GM12878 (cell line): Measurements from ENCODE around the gene LEKR1. TPM values are rescaled to one million over a fixed set of nuclear protein-coding genes. Genes with fewer than 3 reads are reported as not detected.

Experiments used
- ATAC-seq: fragments of 200-7000 bp; cut with Tn5 transposase; 3 replicates; pipeline ENCODE4 v1.9.1; 2020; ENCODE audit warnings: mild to moderate bottlenecking, moderate library complexity
- BruUV-seq: library from RNA; stranded (reverse); fragments of 400-500 nt; replicated peaks from 2 replicates; lab custom pipeline; 2021; lab: Mats Ljungman, UMichigan
- CTCF ChIA-PET: fragments of 300-600 bp; sonication (Branson Sonifier 250); formaldehyde crosslinking; extraction: SDS; loops from one replicate; lab custom pipeline; 2021; ENCODE audit warnings: inconsistent platforms; lab: Yijun Ruan, JAX
- POLR2A ChIA-PET: fragments of 350-600 bp; formaldehyde crosslinking; extraction: SDS; loops from one replicate; lab custom pipeline; 2021; ENCODE audit warnings: inconsistent platforms; lab: Charles Lee
- RAD21 ChIA-PET: fragments of 300-600 bp; sonication (Branson Sonifier 250); formaldehyde crosslinking; loops from one replicate; lab custom pipeline; 2023; ENCODE audit warnings: antibody characterized with exemption; ENCODE audit not compliant: unreplicated experiment; lab: Charles Lee
- SMC1A ChIA-PET: fragments of 300-600 bp; sonication (Branson Sonifier 250); formaldehyde crosslinking; loops from one replicate; lab custom pipeline; 2023; ENCODE audit not compliant: unreplicated experiment, uncharacterized antibody; lab: Charles Lee
- DNase-seq: peaks from one replicate; pipeline ENCODE4 v3.0.0-alpha.2; 2011; ENCODE audit warnings: low read depth, low spot score
- FAIRE-seq: peaks from 3 replicates; lab custom pipeline; 2011; peaks lifted over from hg19 to GRCh38; lab: Jason Lieb, UNC
- H2AFZ ChIP-seq: 2 replicates; pipeline ENCODE4 v1.6.0; 2011; ENCODE audit warnings: low read depth, low read length, control low read depth; ENCODE audit not compliant: control insufficient read depth
- H3K27ac ChIP-seq: 2 replicates; pipeline ENCODE4 v1.5.1; 2011; ENCODE audit warnings: control low read depth; ENCODE audit not compliant: control insufficient read depth, insufficient read depth
- H3K27me3 ChIP-seq, 2 experiments: replicated peaks in 1 of 2; 2 replicates each; pipeline versions ENCODE4 v1.6.0 to v1.6.1; 2011; ENCODE audit warnings: low read length in 1 of 2; ENCODE audit not compliant: control insufficient read depth in 2 of 2, insufficient read depth in 2 of 2
- H3K36me3 ChIP-seq, 2 experiments: 2 replicates each; pipeline ENCODE4 v1.5.1; 2011; ENCODE audit warnings: low read length in 1 of 2; ENCODE audit not compliant: control insufficient read depth in 2 of 2, insufficient read depth in 2 of 2
- H3K4me1 ChIP-seq: 2 replicates; pipeline ENCODE4 v1.6.1; 2011; ENCODE audit warnings: mild to moderate bottlenecking, low read length, moderate library complexity, mixed read lengths; ENCODE audit not compliant: control insufficient read depth, insufficient read depth
- H3K4me2 ChIP-seq: 2 replicates; pipeline ENCODE4 v1.6.0; 2011; ENCODE audit warnings: control low read depth; ENCODE audit not compliant: control insufficient read depth, insufficient read depth
- H3K4me3 ChIP-seq: fragments of 200-600 bp; sonication (generic); 2 replicates; pipeline ENCODE4 v1.5.1; 2016
- H3K79me2 ChIP-seq: 2 replicates; pipeline ENCODE4 v1.6.0; 2011; ENCODE audit warnings: low read length; ENCODE audit not compliant: control insufficient read depth, insufficient read depth
- H3K9ac ChIP-seq: 2 replicates; pipeline ENCODE4 v1.8.0; 2011; ENCODE audit warnings: low read length, control low read depth, mixed read lengths; ENCODE audit not compliant: control insufficient read depth, insufficient read depth
- H3K9me3 ChIP-seq: replicated peaks from 3 replicates; pipeline ENCODE4 v1.5.1; 2011; ENCODE audit warnings: mild to moderate bottlenecking, low read length; ENCODE audit not compliant: control insufficient read depth, insufficient read depth
- H4K20me1 ChIP-seq: 2 replicates; pipeline ENCODE4 v1.6.0; 2011; ENCODE audit not compliant: control insufficient read depth, insufficient read depth
- ATF2 ChIP-seq: IDR thresholded peaks from 2 replicates; pipeline ENCODE4 v1.6.1; 2012; ENCODE audit warnings: low read length, inconsistent platforms
- CBX3 ChIP-seq: fragments of 200-600 bp; sonication (generic); IDR thresholded peaks from 2 replicates; pipeline ENCODE4 v1.6.1; 2016; ENCODE audit warnings: low read depth, borderline replicate concordance
- EZH2 ChIP-seq: IDR thresholded peaks from 2 replicates; pipeline ENCODE4 v1.6.1; 2012; ENCODE audit warnings: low read depth, mild to moderate bottlenecking, control low read depth, inconsistent platforms, low read length, borderline replicate concordance; ENCODE audit not compliant: control insufficient read depth
- HDAC2 ChIP-seq: fragments of 200-600 bp; sonication (generic); IDR thresholded peaks from 2 replicates; pipeline ENCODE4 v1.6.1; 2017
- JUNB ChIP-seq: IDR thresholded peaks from 2 replicates; pipeline ENCODE4 v1.6.1; 2016; ENCODE audit warnings: antibody characterized with exemption, mild to moderate bottlenecking
- KLF5 ChIP-seq: fragments of 450-650 bp; IDR thresholded peaks from 2 replicates; pipeline ENCODE4 v1.6.1; 2014; ENCODE audit warnings: mild to moderate bottlenecking; ENCODE audit not compliant: partially characterized antibody
- MEF2B ChIP-seq: fragments of 450-650 bp; IDR thresholded peaks from 2 replicates; pipeline ENCODE4 v1.6.1; 2018; ENCODE audit warnings: mild to moderate bottlenecking, moderate library complexity; ENCODE audit not compliant: partially characterized antibody, poor library complexity, severe bottlenecking
- NKRF ChIP-seq: fragments of 450-650 bp; conservative IDR thresholded peaks from 2 replicates; pipeline ENCODE4 v1.6.1; 2017; ENCODE audit warnings: mild to moderate bottlenecking, moderate library complexity
- RFX5 ChIP-seq: IDR thresholded peaks from 2 replicates; pipeline ENCODE4 v1.6.1; 2011; ENCODE audit warnings: low read depth, low read length, improper control_type of control experiment
- SIX5 ChIP-seq: IDR thresholded peaks from 2 replicates; pipeline ENCODE4 v1.6.1; 2011; ENCODE audit warnings: mild to moderate bottlenecking, low read depth, low read length, moderate library complexity; ENCODE audit not compliant: severe bottlenecking
- SMC3 ChIP-seq: IDR thresholded peaks from 2 replicates; pipeline ENCODE4 v1.6.1; 2011; ENCODE audit warnings: low read length, improper control_type of control experiment, borderline replicate concordance
- TARDBP ChIP-seq: IDR thresholded peaks from 2 replicates; pipeline ENCODE4 v1.6.1; 2016; ENCODE audit warnings: borderline replicate concordance
- TCF12 ChIP-seq: IDR thresholded peaks from 2 replicates; pipeline ENCODE4 v1.6.1; 2011; ENCODE audit warnings: low read depth, mild to moderate bottlenecking, low read length
- ZNF207 ChIP-seq: fragments of 450-650 bp; IDR thresholded peaks from 2 replicates; pipeline ENCODE4 v1.6.1; 2014; ENCODE audit warnings: antibody characterized with exemption, mild to moderate bottlenecking, borderline replicate concordance
- ZNF24 ChIP-seq: fragments of 450-650 bp; IDR thresholded peaks from 2 replicates; pipeline ENCODE4 v1.6.1; 2017; ENCODE audit warnings: antibody characterized with exemption, mild to moderate bottlenecking
- WGBS: methylation state at CpG from one replicate; pipeline ENCODE4 v1.1.6; 2016; ENCODE audit warnings: low lambda C conversion rate; ENCODE audit not compliant: insufficient replicate concordance, insufficient coverage; ENCODE audit errors: missing lambda C conversion rate; 5-methylcytosine and 5-hydroxymethylcytosine counted together
- in situ Hi-C: fragments of 300-500 bp; cut with MboI; formaldehyde crosslinking; loops from 9 replicates; pipeline ENCODE4 v1.14.3; 2018; ENCODE audit warnings: mixed read lengths
- intact Hi-C: fragments of 100-400 bp; cut with micrococcal nuclease; formaldehyde crosslinking; loops from one replicate; pipeline ENCODE4 v1.14.2; 2022; ENCODE audit not compliant: unreplicated experiment
- polyA plus RNA-seq, 11 experiments: library from polyadenylated mRNA; depleted of rRNA in 4 of 11; unstranded in 6 of 11; stranded (reverse) in 5 of 11; fragments of >200 nt; fragmentation: Nextera tagmentation in 4 of 11; fragmentation: Illumina TruSeq in 1 of 11; extraction: Ambion mirVana in 4 of 11; extraction: Trizol in 1 of 11; gene quantifications; 1 replicate in 1 of 11; 2 replicates in 10 of 11; pipeline versions ENCODE4 v1.2.1 to v1.2.3, GENCODE V29; 2011 to 2016; ENCODE audit warnings: inconsistent platforms in 2 of 11, missing spikeins in 2 of 11, low read depth in 1 of 11
- total RNA-seq, 4 experiments: library from RNA; depleted of rRNA in 3 of 4; stranded (reverse); fragments of >200 nt in 3 of 4; fragmentation: Illumina TruSeq in 1 of 4; extraction: Trizol in 1 of 4; gene quantifications; 2 replicates each; pipeline versions ENCODE4 v1.2.1 to v1.2.3, GENCODE V29; 2013 to 2021

LEKR1 gene
- total and polyA plus RNA-seq, 10 of the 15 experiments (the other 5 are each of a cell fraction or from before 2014, with no cell fraction given), result 0.48 to 3.2 (median 1.3) TPM

- no peak overlapping the region for H3K4me3 ChIP-seq
- BruUV-seq, result no TSS peak
- no peak overlapping the region for H3K27ac ChIP-seq
- SMC1A ChIA-PET, result interaction anchor here (0.8 to 1.6 kb wide), 5 partner anchors 9 to 192 kb away, joined by 3 to 8 read pairs (median 4); no protein-coding TSS in a partner anchor
- no peaks in the 10 kb centered on the region for H4K20me1 ChIP-seq
- no peak for TF ChIP-seq ZNF24
- TF ChIP-seq, all 136 proteins: peak for 0
- in situ Hi-C loops, result no loop called here
- Histone ChIP-seq H3K79me2 (no peaks in the 10 kb centered on the region), H2AFZ (no peak overlapping the region), H3K9me3 (no peaks in the 10 kb centered on the region; the same call in 2 of the 3 replicates), H3K9ac (no peak overlapping the region), H3K36me3 (no peaks in the 10 kb centered on the region), H3K4me1 (no peaks in the 10 kb centered on the region), H3K27me3 (no peaks in the 10 kb centered on the region), H3K4me2 (no peak overlapping the region)
- 100% methylated on average over 1 of the region's 1 CpG for WGBS
- DNase-seq (no peak), FAIRE-seq (no peak), ATAC-seq (no peak)
- ChIA-PET CTCF (interaction anchor here (0.7 to 1.5 kb wide), 11 partner anchors 15 to 250 kb away, joined by 3 to 6 read pairs (median 3); no protein-coding TSS in a partner anchor), POLR2A (no interaction called here), RAD21 (interaction anchor here (1.0 to 1.8 kb wide), 3 partner anchors 14 to 249 kb away, joined by 3 to 4 read pairs (median 3); no protein-coding TSS in a partner anchor)
- intact Hi-C loops, result no loop called here
These were observed 62.4 kb downstream of the LEKR1 start for GRCh38 chr3:156888576-156888975.

GRCh38 chr3:156892701-156893100 lies 66.5 kb downstream of the LEKR1 start:
- in situ Hi-C loops (no loop called here), intact Hi-C loops (loop anchor here (5.0 kb wide), 1 partner anchor 190 kb away; no protein-coding TSS in a partner anchor)
- DNase-seq (no peak), ATAC-seq (no peak), FAIRE-seq (no peak)
- BruUV-seq, result no TSS peak
- H3K4me2 ChIP-seq, result no peak overlapping the region
- H3K9me3 ChIP-seq, result peaks cover 1% of the 10 kb centered on the region; the same call in 2 of the 3 replicates
- ChIA-PET CTCF (no interaction called here), POLR2A (no interaction called here), SMC1A (no interaction called here), RAD21 (no interaction called here)
- no peaks in the 10 kb centered on the region for H3K4me1 ChIP-seq
- no peak overlapping the region for H2AFZ ChIP-seq
- H3K27ac ChIP-seq, result no peak overlapping the region
- no peaks in the 10 kb centered on the region for H3K36me3 ChIP-seq
- H3K79me2 ChIP-seq, result no peaks in the 10 kb centered on the region
- H4K20me1 ChIP-seq, result no peaks in the 10 kb centered on the region
- H3K9ac ChIP-seq, result no peak overlapping the region
- WGBS, result 67% methylated on average over 1 of the region's 1 CpG
- H3K4me3 ChIP-seq, result no peak overlapping the region
- no peaks in the 10 kb centered on the region for H3K27me3 ChIP-seq
- no peak for TF ChIP-seq EZH2
- TF ChIP-seq KLF5, result no peak
- TF ChIP-seq TCF12, result no peak
- TF ChIP-seq CBX3, result no peak
- no peak for TF ChIP-seq NKRF
- TF ChIP-seq SIX5, result no peak
- no peak for TF ChIP-seq ATF2
- TF ChIP-seq MEF2B, result no peak
- no peak for TF ChIP-seq RFX5
- TF ChIP-seq TARDBP, result no peak
- no peak for TF ChIP-seq HDAC2
- TF ChIP-seq SMC3, result no peak
- TF ChIP-seq JUNB, result no peak
- no peak for TF ChIP-seq ZNF207
